ENCODE measurements around the gene DHRS1. TPM values are rescaled to one million over a fixed set of nuclear protein-coding genes. Genes with fewer than 3 reads are reported as not detected.

DHRS1 gene
- total RNA-seq, 4 donors from 2014 or later, result 8.2 to 33.0 (median 17.7) TPM

DNA sequence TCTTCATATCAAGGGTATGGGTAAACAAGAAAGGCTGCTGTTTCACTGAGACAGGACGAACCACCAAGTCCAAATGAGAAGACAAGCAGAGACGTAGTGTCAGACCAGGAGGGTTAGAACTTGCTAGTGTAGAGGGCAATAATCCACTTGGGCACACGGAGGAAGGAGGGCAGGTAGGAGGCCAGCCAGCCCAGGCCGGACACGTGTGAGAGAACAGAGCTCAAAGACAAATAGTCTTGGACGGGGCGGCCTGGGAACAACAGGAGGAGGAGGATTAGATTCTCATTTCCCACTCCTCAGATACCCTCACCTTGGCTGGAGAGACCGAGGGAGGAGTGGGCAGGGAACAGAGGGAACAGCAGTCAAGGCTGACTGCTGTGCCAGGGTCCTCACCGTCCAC lies 8.8 kb downstream of the DHRS1 start:
- no peak for ATAC-seq
- H3K27me3 ChIP-seq, result no peaks in the 10 kb centered on the region
- no peak overlapping the region for H3K27ac ChIP-seq
- H3K4me1 ChIP-seq, result no peaks in the 10 kb centered on the region
- H3K36me3 ChIP-seq, result peaks cover 0 to 57% of the 10 kb centered on the region in 2 donors
- no peak for TF ChIP-seq POLR2A (IDR thresholded peaks at IDR 0.05)
- no peak for TF ChIP-seq CTCF (IDR thresholded peaks at IDR 0.05)
- no peak for TF ChIP-seq POLR2AphosphoS5 (IDR thresholded peaks at IDR 0.05)
- TF ChIP-seq EP300 (IDR thresholded peaks at IDR 0.05), result no peak
- WGBS, 2 donors (ENCODE audit: low coverage in 1 of 2), result 54 to 73% methylated on average over 6 to 9 of the region's 9 CpGs
- H3K4me3 ChIP-seq, result no peak overlapping the region
- no peaks in the 10 kb centered on the region for H3K9me3 ChIP-seq

- 87 to 91% methylated on average over 4 of the region's 6 CpGs for WGBS, 2 donors (ENCODE audit: low coverage in 1 of 2)
- H3K27me3 ChIP-seq, result no peaks in the 10 kb centered on the region
Measured at GRCh38 chr14:24289649-24290280, 9.8 kb downstream of the DHRS1 start.

DNA sequence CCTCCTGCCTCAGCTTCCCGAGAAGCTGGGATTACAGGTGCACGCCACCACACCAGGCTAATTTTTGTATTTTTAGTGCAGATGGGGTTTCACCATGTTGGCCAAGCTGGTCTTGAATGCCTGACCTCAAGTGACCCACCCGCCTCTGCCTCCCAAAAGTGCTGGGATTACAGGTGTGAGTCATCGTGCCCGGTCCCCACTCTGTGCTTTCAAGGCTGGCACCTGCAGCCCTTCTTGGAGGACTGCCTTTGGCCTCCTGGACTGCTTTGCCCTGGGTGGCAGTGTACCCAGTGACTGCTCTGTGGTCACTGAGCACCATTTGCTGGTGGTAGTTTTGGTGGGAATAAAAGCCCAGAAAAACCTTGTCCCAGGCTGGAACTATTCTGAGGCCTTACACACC lies 12.6 kb downstream of the DHRS1 start:
- Histone ChIP-seq H3K9me3 (no peaks in the 10 kb centered on the region), H3K4me1 (no peaks in the 10 kb centered on the region), H3K4me3 (no peak overlapping the region), H3K27ac (no peak overlapping the region), H3K27me3 (no peaks in the 10 kb centered on the region), H3K36me3 (peaks cover 0 to 29% of the 10 kb centered on the region in 2 donors)
- TF ChIP-seq POLR2A (IDR thresholded peaks at IDR 0.05) (no peak), POLR2AphosphoS5 (IDR thresholded peaks at IDR 0.05) (no peak), CTCF (IDR thresholded peaks at IDR 0.05) (no peak), EP300 (IDR thresholded peaks at IDR 0.05) (no peak)
- no peak for ATAC-seq
- WGBS, 2 donors (ENCODE audit: low coverage in 1 of 2), result 90 to 100% methylated on average over 2 of the region's 5 CpGs

More at GRCh38 chr14:24289649-24290280, 9.8 kb downstream of the DHRS1 start:
- Histone ChIP-seq H3K4me3 (no peak overlapping the region), H3K4me1 (no peaks in the 10 kb centered on the region), H3K36me3 (peaks cover 0 to 48% of the 10 kb centered on the region in 2 donors), H3K9me3 (no peaks in the 10 kb centered on the region), H3K27ac (no peak overlapping the region)
- no peak for ATAC-seq
- TF ChIP-seq CTCF (IDR thresholded peaks at IDR 0.05), result no peak
- no peak for TF ChIP-seq POLR2A (IDR thresholded peaks at IDR 0.05)
- no peak for TF ChIP-seq EP300 (IDR thresholded peaks at IDR 0.05)
- no peak for TF ChIP-seq POLR2AphosphoS5 (IDR thresholded peaks at IDR 0.05)

GRCh38 chr14:24285351-24285750 lies 14.2 kb downstream of the DHRS1 start:
- ATAC-seq, result no peak
- Histone ChIP-seq H3K36me3 (peaks cover 0 to 12% of the 10 kb centered on the region in 2 donors), H3K9me3 (no peaks in the 10 kb centered on the region), H3K27ac (no peak overlapping the region), H3K4me1 (no peaks in the 10 kb centered on the region), H3K4me3 (no peak overlapping the region), H3K27me3 (no peaks in the 10 kb centered on the region)
- 73% methylated on average over 2 of the region's 4 CpGs; no CpG with 5 or more reads in 1 of the 2 donors for WGBS, 2 donors (ENCODE audit: low coverage in 1 of 2)
- no peak for TF ChIP-seq POLR2A (IDR thresholded peaks at IDR 0.05)
- no peak for TF ChIP-seq POLR2AphosphoS5 (IDR thresholded peaks at IDR 0.05)
- TF ChIP-seq EP300 (IDR thresholded peaks at IDR 0.05), result no peak
- no peak for TF ChIP-seq CTCF (IDR thresholded peaks at IDR 0.05)

DNA sequence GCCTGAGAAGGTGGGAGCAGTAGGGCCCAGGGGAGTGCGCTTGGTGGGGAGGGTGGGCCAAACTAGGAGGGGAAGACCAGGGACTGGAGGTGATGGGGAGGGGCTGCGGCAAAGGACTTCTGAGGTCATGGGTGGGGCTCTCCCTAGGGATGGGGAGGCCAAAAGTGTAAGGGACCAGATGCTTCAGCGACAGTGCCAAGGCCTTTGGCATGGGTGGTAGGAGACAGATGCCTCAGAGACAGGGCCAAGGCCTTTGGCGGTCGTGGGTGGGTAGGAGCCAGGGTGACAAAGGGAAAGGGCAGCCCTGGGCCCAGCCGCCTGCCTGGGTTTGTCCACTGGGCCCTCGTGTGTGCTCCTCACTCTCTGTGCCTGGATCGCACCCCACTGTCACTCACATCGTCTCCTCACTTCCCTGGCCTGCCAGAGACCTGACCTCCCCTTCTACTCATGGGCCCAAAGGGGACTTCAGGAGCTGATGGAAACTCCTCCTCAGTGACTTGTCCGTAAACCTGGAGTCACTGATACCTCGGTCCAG lies 15.0 kb downstream of the DHRS1 start:
- no peak overlapping the region for H3K4me3 ChIP-seq
- TF ChIP-seq EP300 (IDR thresholded peaks at IDR 0.05) (no peak), POLR2AphosphoS5 (IDR thresholded peaks at IDR 0.05) (no peak), POLR2A (IDR thresholded peaks at IDR 0.05) (no peak), CTCF (IDR thresholded peaks at IDR 0.05) (no peak)
- WGBS, 2 donors (ENCODE audit: low coverage in 1 of 2), result 60 to 66% methylated on average over 5 to 6 of the region's 11 CpGs
- H3K4me1 ChIP-seq, result no peaks in the 10 kb centered on the region
- ATAC-seq, result no peak
- H3K36me3 ChIP-seq, result peaks cover 0 to 4% of the 10 kb centered on the region in 2 donors
- no peak overlapping the region for H3K27ac ChIP-seq
- no peaks in the 10 kb centered on the region for H3K27me3 ChIP-seq
- H3K9me3 ChIP-seq, result no peaks in the 10 kb centered on the region
